GM19463 (cell line): ENCODE measurements around the gene CADM1.

ENCODE experiments used
- ATAC-seq: cut with Tn5 transposase; IDR thresholded peaks from one replicate; pipeline ENCODE4 v1.9.1; 2021; ENCODE audit warnings: mild to moderate bottlenecking, moderate library complexity; ENCODE audit not compliant: unreplicated experiment

Gene CADM1

GRCh38 chr11:115132436-115133228 is 371.6 kb downstream of the CADM1 start:
- ATAC-seq = no peak

DNA sequence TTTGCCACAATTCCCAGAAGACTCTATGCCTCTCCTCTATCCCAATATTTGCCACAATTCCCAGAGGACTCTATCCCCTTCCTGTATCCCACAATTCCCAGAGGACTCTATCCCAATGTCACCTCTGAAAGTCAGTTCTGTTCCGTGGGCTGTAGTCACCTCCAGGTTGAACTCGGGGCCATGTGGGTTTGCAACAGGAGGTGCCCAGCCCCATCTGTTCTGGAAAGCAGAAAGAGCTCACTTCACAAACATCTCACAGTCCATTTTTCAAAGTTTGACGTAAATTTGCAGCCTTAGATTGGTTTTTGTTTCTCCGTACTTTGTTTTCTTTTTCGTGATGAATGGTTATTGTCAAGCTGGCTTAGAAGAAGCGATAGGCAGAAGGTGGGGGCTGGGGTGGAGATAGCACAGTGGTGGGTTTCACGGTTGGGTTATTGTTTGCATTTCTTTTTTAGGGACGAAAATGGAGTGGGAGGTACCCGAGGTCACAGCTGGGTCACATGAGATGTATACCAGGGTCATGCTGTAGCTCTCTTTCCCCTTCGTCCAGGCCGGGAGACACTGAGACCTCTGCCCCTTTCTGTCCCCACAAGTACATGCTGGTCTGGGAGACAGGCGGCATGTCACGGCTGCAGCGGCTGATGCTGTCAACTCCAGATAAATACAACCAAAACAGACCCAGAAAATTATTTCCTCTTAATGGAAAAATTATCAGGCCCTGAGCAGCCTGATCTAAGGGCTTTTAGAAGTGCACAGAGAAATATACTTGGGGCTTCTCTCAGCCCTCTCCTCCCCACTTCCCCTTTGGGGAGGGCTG is 374.5 kb downstream of the CADM1 start:
- ATAC-seq = no peak

GRCh38 chr11:115128226-115128625 is 376.0 kb downstream of the CADM1 start:
- ATAC-seq = no peak

DNA sequence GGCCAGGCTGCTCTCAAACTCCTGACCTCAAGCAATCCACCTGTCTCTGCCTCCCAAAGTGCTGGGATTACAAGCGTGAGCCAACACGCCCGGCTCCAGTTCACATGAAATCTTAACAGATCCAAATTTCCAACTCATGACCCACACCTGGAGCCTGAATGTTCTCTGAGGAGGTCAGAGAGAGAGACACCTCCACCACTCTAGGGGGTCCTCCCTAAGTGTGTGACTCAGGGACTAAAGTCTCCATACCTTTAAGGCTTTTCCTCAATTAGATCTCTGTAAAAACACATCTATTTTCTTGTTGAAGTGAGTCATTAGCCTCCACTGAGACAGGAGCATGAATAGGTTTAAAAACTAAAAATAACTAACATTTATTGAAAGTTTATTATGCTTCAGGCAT is 376.4 kb downstream of the CADM1 start:
- ATAC-seq = no peak

DNA sequence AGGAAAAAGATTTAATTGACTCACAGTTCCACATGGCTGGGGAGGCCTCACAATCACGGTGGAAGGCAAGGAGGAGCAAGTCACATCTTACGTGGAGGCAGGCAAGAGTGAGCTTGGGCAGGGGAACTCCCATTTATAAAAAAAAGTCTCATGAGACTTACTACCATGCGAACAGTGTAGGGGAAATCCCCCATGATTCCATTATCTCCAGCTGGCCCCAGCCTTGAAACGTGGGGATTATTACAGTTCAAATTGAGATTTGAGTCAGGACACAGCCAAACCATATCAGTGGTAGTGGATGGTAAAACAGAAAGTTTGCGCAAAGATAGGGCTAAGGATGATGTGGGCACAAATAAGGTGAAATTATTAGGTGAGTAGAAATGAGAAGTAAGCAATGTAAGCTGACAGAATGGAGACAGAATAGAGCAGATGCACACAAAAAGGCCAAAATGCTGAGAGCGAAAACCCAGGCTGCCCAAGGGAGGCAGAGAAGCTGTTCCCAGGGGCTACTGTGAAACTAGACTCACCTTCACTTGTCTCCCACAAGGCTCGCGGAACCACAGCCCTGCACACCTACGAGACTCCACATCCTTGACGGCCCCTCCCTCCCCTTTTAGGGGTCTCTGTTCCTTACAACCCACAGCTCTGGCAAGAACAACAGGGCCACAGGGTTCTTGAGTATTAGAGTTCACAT is 377.6 kb downstream of the CADM1 start:
- peak; percentile 78 for ATAC-seq

DNA sequence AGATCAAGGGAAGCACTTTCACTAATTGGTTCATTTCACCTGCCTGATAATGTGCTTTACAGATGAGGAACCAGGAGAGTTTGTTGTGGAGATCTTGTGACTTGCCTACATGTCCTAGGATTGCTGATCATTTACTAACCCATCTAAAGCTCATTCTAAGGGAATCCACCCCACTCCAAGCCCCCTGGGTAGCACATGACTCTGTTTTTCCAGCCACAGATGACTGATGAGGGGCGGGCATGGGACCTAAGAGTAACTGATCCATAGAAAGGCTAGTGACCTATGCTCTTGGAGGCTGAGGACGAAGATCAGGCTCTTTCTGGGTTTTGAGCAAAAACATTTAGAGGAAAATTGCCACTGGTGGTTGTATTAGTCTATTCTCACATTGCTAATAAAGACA is 378.1 kb downstream of the CADM1 start:
- ATAC-seq = peak; percentile 15

DNA sequence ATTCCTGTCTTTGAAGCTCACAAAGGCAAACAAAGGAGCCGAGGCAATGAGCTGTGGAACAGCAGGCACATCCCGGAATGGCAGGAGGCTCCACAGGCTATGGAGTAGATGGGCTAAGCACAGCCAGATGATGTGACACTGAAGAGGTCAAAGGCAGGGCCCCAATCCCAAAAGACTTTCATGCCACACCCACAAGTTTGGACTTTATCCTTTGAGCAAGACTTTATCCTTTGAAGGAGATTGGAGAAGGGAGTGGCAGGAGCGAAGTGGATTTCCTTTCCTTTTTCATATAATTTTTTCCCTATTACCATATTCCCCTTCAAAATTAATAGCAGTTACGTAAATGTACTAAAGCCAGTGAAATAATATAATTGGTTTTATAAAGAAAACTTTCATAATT is 379.4 kb downstream of the CADM1 start:
- no peak for ATAC-seq

GRCh38 chr11:115123641-115124040 is 380.6 kb downstream of the CADM1 start:
- no peak for ATAC-seq

DNA sequence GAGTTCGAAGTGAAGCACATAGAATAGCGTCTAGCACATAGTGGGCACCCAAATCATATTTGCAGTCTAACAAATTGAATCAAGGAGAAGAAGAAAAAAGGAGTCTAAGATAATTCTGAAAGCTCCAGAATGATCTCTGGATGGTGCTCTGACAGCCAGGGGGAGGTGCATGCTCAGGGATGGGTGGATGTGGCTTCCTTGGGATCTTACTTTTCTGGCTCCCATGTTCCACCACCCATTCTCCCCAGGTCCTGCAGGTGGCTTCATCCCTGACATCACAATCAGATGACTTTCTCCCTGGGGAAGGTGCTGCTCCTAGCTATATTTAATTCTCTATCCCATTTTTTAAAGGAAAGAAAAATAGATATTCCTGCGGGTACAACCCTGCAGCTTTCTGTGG is 381.9 kb downstream of the CADM1 start:
- ATAC-seq = no peak
